Epidermal melanocyte (primary cell): ENCODE measurements around the gene CNTN4.

Experiments used
- DNase-seq: peaks from one replicate; pipeline ENCODE4 v3.0.0; 2011; ENCODE audit warnings: low spot score; ENCODE audit not compliant: insufficient read length

CNTN4 gene

GRCh38 chr3:2261747-2262146, 163.1 kb downstream of the CNTN4 start:
- DNase-seq, result no peak

- no peak for DNase-seq
Measured at GRCh38 chr3:2262204-2262603, 163.5 kb downstream of the CNTN4 start.

GRCh38 chr3:2266606-2267005, 167.9 kb downstream of the CNTN4 start:
- no peak for DNase-seq

DNA sequence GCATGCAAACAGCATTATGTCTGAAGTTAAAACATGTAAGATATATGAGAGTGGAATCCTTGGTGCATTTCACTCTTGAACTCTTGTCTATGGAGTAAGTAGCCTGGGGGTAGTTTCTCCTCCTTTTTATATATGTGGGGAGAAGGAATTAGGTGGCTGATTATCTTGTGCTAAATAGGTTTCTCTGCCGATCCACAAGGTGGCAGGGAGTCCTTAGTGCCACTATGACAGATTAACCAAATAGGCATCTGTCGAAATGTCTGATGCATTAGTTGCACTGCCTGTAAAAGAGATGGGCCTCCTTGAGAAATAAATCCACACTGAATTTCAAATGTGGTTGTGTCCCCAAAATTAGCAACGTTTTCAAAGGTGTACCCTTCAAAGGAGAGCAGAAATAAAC, 170.1 kb downstream of the CNTN4 start:
- no peak for DNase-seq

GRCh38 chr3:2274526-2274925, 175.9 kb downstream of the CNTN4 start:
- no peak for DNase-seq

- DNase-seq, result no peak
Measured at GRCh38 chr3:2283818-2284217, 185.2 kb downstream of the CNTN4 start.

DNA sequence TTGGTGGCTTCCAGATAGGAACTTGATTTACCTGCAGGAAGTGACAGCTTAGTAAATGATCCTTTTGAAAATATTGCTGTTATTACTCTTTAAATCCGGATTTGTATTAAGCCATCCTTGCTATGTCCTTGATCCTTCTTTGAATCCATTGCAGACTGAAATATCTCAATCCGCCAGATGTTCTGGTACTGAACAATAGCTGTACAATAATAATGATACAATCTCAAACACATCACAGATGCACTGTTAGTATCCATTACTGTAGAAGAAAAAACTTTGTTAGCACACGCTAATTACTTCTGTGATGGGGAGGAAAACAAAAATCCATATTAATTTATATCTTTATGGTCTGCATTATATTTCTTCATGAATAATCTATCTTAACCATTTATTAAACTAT, 202.3 kb downstream of the CNTN4 start:
- no peak for DNase-seq

DNA sequence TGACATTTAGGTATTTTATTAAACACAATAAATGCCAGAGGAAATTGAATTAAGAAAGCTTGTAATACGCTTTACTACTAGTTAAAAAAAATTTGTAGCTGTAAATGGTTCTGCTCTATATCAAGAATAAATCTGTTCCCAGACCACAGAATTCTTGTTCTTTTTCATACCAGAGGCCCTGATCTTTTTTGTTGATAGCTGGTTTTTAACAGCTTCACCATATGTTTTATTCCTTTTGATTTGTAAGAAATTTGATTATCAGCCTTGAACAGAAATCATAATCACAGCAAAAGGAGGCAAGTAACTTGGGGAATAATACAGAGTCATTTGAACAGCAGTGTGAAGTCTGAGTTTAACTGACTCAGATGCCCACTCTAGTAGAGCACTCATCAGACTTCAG, 202.7 kb downstream of the CNTN4 start:
- no peak for DNase-seq

- no peak for DNase-seq
Measured at GRCh38 chr3:2303566-2303965, 204.9 kb downstream of the CNTN4 start.

- DNase-seq, result no peak
Measured at GRCh38 chr3:2311022-2311421, 212.4 kb downstream of the CNTN4 start.

GRCh38 chr3:2317521-2317920, 218.9 kb downstream of the CNTN4 start:
- DNase-seq, result no peak

DNA sequence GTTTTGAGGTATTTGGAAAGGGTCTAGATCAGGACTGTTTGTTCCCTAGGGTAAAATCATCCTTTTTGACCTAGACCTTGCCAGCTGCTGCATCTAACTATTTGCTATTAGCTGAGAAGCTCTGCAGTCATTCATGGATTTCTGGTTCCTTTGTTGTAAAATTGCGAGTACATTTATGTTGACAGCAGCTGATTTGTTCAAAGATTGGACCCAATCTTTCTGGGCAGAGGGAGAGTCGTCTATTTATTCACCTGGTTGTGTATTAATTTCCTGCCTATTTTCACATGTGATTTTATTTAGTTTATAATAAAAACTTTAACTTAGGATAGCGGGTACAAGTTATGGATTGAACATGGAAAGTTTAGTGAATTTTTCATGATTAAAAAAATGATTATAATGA, 236.3 kb downstream of the CNTN4 start:
- DNase-seq, result no peak

GRCh38 chr3:2343031-2343682, 244.5 kb downstream of the CNTN4 start:
- no peak for DNase-seq

- no peak for DNase-seq
Measured at GRCh38 chr3:2352134-2352762, 253.6 kb downstream of the CNTN4 start.

DNA sequence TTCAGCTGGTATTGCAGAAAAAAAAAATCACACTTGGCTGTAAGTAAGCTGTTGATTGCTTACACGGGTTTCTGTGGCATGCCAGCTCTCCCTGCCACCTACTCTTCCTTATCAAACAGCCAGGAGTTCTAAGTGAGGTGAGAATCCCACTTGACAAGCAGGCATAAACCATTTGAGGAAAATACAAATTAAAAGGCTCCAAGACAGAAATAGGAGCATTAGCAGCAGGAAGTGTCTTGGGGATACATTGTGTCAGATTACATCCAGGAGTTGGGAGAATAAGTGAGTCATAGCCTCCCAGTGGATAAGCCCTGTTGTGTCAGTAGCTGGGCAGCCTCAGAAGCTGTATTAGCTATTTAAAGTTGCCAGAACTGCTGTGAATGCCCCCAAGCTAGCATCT, 256.0 kb downstream of the CNTN4 start:
- peak; percentile 54 for DNase-seq

GRCh38 chr3:2356298-2356950, 257.8 kb downstream of the CNTN4 start:
- no peak for DNase-seq

DNA sequence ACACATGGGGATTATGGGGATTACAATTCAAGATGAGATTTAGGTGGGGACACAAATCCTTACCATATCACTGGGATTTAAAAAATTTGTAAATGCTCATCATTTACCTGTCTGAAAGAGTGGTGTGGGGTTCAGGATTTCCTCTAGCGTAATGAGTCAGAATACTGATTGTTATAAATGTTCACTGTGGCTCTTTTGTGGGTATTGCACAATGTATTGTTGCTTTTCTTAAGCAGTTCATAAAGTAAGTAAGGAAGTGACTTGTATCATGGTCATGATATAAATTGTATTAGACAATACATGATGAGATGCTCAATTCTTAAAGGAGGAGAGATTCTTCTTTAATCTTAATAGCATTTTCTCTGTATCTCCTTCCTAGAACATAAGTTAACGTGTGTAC, 262.1 kb downstream of the CNTN4 start:
- DNase-seq, result no peak

- DNase-seq, result no peak
Measured at GRCh38 chr3:2362122-2362521, 263.5 kb downstream of the CNTN4 start.

GRCh38 chr3:2363854-2364253, 265.2 kb downstream of the CNTN4 start:
- no peak for DNase-seq

DNA sequence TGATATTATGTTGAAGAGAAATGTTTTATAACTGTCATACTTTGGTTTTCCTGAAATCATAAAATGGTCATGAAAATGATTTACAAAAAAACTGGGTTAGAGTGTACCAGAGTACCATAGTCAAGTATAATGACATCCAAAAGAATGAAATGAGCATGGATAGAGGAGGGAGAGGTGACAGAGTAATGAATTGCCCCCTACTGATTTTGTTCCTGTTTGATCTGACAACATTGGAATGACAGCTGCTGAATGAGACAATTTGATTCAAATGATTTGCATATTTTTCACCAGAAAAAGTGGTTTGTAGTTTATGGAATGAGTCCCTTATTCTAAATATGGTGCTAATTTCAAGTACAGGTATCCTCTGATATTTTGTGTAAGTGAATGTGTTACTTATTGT, 271.7 kb downstream of the CNTN4 start:
- DNase-seq, result no peak

GRCh38 chr3:2372306-2372705, 273.6 kb downstream of the CNTN4 start:
- DNase-seq, result no peak

- no peak for DNase-seq
Measured at GRCh38 chr3:2375376-2375775, 276.7 kb downstream of the CNTN4 start.

DNA sequence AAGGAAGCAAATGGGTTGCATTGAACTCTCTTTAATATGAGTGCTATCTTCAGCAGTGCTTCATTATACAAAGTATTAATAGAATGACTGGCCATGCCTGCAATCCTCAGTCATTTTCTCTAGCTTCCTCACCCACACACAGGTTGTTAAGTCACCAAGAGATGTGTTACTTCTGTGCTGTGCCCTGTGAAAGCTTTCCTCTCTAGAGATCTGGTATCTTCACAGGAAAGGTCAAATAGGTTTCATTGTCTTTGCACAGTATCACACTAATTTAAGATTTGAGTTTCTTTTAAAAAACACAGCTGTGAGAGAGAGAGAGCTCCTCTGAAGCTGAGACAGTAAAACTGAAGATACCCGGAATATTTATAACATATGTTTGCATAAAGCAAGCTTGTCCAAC, 278.6 kb downstream of the CNTN4 start:
- no peak for DNase-seq
